Thyroid gland (tissue), 4 donors: ENCODE data around the gene SUSD3. TPM values are rescaled to one million over a fixed set of nuclear protein-coding genes. Genes with fewer than 3 reads are reported as not detected.

Experiments used
- DNase-seq, 2 donors: peaks; one replicate each; pipeline ENCODE4 v3.0.0-alpha.2; 2019
- H3K27ac ChIP-seq, 3 donors: fragments of 200-600 bp; sonication (generic); 1 replicate in 2 of 3; 2 replicates in 1 of 3; pipeline ENCODE4 v1.5.1; 2016 to 2019; ENCODE audit warnings: mild to moderate bottlenecking in 1 of 3, moderate library complexity in 1 of 3
- H3K27me3 ChIP-seq: fragments of 200-600 bp; sonication (generic); one replicate; pipeline ENCODE4 v1.5.1; 2019
- H3K36me3 ChIP-seq, 2 donors: fragments of 200-600 bp; sonication (generic); one replicate each; pipeline ENCODE4 v1.5.1; 2016 to 2019
- H3K4me1 ChIP-seq, 2 donors: fragments of 200-600 bp; sonication (generic); one replicate each; pipeline ENCODE4 v1.5.1; 2017 to 2019
- H3K4me3 ChIP-seq, 3 donors: fragments of 200-600 bp; sonication (generic); replicated peaks in 1 of 3; 1 replicate in 2 of 3; 2 replicates in 1 of 3; pipeline ENCODE4 v1.5.1; 2016; ENCODE audit warnings: mild to moderate bottlenecking in 1 of 3
- H3K9me3 ChIP-seq: fragments of 200-600 bp; sonication (generic); one replicate; pipeline ENCODE4 v1.5.1; 2017
- POLR2A ChIP-seq, 2 donors: fragments of 450-650 bp; IDR thresholded peaks; one replicate each; pipeline ENCODE4 v1.6.1; 2017; ENCODE audit warnings: antibody characterized with exemption in 2 of 2, mild to moderate bottlenecking in 2 of 2, moderate library complexity in 1 of 2
- WGBS, 2 donors: methylation state at CpG; one replicate each; pipeline ENCODE4 v1.1.5; 2017; 5-methylcytosine and 5-hydroxymethylcytosine counted together
- intact Hi-C: fragments of 100-400 bp; cut with DNase I; formaldehyde crosslinking; loops from one replicate; pipeline ENCODE4 v1.15.1; 2023
- total RNA-seq, 4 donors: library from RNA; depleted of rRNA; stranded (reverse); fragments of >200 nt; gene quantifications; one replicate each; pipeline ENCODE4 v1.2.3, GENCODE V29; 2016
- TF ChIP-seq, protein P1 (sequence below), 6 experiments: fragments of 200-600 bp in 3 of 6; fragments of 450-650 bp in 3 of 6; sonication (generic) in 3 of 6; IDR thresholded peaks; one replicate each; pipeline ENCODE4 v1.5.1; 2016 to 2019; ENCODE audit warnings: antibody characterized with exemption in 6 of 6, mild to moderate bottlenecking in 2 of 6, inconsistent platforms in 1 of 6, moderate library complexity in 1 of 6

Gene SUSD3
- total RNA-seq, 4 donors from 2014 or later, result 3.6 to 12.6 (median 5.5) TPM

DNA sequence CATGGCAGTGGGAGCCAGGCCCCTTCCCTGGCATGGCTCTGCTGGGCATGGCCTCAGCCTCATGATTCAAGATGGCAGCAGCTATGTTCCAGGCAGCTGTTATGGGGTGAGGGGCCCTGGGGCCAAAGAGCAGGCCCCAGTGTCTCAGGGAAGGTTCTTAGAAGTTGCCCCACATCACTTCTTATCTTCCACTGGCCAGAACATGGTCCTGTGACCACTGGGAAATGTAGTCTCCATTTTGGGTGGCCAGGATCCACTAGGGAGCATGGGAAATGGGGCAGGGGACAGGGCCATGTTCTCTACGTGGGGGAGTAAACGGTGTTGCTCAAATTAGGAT, 18.3 kb downstream of the SUSD3 start:
- no peaks in the 10 kb centered on the region for H3K9me3 ChIP-seq
- 93 to 100% methylated on average over 2 of the region's 2 CpGs for WGBS, 2 donors
- intact Hi-C loops, result no loop called here

DNA sequence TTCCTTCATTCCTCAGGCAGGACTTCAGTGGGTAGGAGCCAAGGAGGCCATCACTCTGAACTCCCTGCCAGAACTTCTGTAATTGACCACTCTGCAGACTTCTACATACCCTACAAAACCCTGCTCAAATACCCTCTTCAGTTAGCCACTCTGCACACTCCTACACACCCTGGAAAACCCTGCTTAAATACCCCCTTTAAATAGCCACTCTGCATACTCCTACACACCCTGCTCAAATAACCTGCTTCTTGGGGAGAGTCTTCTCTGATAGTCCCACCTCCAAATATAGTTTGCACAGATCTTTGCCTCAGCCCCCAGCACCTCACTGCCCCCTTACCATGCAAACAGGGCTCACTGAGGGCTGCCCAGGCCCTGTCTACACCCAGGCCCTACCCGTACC, 18.9 kb downstream of the SUSD3 start:
- no peaks in the 10 kb centered on the region for H3K27me3 ChIP-seq
- 100% methylated on average over 1 of the region's 1 CpG for WGBS, 2 donors
- no peak overlapping the region for H3K27ac ChIP-seq
- H3K4me3 ChIP-seq, result no peak overlapping the region
- intact Hi-C loops, result no loop called here
- H3K36me3 ChIP-seq, result no peaks in the 10 kb centered on the region
- H3K9me3 ChIP-seq, result no peaks in the 10 kb centered on the region
- no peak for TF ChIP-seq POLR2A (IDR thresholded peaks at IDR 0.05)
- TF ChIP-seq, protein P1, sequence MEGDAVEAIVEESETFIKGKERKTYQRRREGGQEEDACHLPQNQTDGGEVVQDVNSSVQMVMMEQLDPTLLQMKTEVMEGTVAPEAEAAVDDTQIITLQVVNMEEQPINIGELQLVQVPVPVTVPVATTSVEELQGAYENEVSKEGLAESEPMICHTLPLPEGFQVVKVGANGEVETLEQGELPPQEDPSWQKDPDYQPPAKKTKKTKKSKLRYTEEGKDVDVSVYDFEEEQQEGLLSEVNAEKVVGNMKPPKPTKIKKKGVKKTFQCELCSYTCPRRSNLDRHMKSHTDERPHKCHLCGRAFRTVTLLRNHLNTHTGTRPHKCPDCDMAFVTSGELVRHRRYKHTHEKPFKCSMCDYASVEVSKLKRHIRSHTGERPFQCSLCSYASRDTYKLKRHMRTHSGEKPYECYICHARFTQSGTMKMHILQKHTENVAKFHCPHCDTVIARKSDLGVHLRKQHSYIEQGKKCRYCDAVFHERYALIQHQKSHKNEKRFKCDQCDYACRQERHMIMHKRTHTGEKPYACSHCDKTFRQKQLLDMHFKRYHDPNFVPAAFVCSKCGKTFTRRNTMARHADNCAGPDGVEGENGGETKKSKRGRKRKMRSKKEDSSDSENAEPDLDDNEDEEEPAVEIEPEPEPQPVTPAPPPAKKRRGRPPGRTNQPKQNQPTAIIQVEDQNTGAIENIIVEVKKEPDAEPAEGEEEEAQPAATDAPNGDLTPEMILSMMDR (IDR thresholded peaks at IDR 0.05), result no peak
- H3K4me1 ChIP-seq, result no peaks in the 10 kb centered on the region
- DNase-seq, result no peak

More for the DNA sequence above, 18.3 kb downstream of the SUSD3 start:
- Histone ChIP-seq H3K27me3 (no peaks in the 10 kb centered on the region), H3K4me1 (no peaks in the 10 kb centered on the region), H3K36me3 (no peaks in the 10 kb centered on the region), H3K4me3 (no peak overlapping the region), H3K27ac (no peak overlapping the region)
- no peak for DNase-seq
- no peak for TF ChIP-seq POLR2A (IDR thresholded peaks at IDR 0.05)
- TF ChIP-seq, protein P1 (IDR thresholded peaks at IDR 0.05), result no peak

DNA sequence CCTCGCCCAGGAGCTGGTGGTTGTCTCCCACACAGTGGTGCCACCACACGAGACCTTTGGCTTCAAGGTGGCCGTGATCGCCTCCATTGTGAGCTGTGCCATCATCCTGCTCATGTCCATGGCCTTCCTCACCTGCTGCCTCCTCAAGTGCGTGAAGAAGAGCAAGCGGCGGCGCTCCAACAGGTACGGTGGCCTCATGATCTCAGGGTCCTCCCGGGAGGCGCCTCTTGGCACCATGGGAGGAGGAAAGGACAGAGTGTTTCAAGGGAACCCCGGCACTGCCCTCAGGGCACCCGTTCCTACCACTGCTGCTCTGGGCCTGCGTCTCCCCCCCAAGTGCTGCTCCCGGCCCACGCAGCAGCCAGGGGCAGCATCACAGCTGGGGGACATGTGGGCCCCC, 19.3 kb downstream of the SUSD3 start:
- intact Hi-C loops, result no loop called here
- Histone ChIP-seq H3K4me3 (no peak overlapping the region), H3K9me3 (no peaks in the 10 kb centered on the region), H3K27ac (no peak overlapping the region), H3K4me1 (no peaks in the 10 kb centered on the region), H3K27me3 (no peaks in the 10 kb centered on the region), H3K36me3 (no peaks in the 10 kb centered on the region)
- DNase-seq, result no peak
- 96% methylated on average over 16 of the region's 16 CpGs for WGBS, 2 donors
- no peak for TF ChIP-seq POLR2A (IDR thresholded peaks at IDR 0.05)
- TF ChIP-seq, protein P1 (IDR thresholded peaks at IDR 0.05), result no peak

DNA sequence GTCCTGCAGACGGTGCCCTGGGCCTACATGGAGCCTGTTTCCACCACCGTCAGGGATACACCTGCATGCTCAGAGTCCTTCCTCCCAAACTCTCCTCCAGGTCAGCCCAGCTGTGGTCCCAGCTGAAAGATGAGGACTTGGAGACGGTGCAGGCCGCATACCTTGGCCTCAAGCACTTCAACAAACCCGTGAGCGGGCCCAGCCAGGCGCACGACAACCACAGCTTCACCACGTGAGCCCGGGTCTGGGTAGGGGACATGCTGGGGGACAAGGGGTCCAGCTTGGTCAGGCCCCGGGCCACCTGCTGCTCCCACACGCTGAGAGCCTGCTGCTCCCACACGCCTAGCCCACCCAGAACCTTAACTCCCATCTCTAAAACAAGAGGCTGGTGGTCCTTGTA, 20.9 kb downstream of the SUSD3 start:
- Histone ChIP-seq H3K9me3 (no peaks in the 10 kb centered on the region), H3K27ac (no peak overlapping the region), H3K4me3 (no peak overlapping the region), H3K27me3 (no peaks in the 10 kb centered on the region), H3K4me1 (peaks cover 7 to 10% of the 10 kb centered on the region in 2 donors), H3K36me3 (no peaks in the 10 kb centered on the region)
- intact Hi-C loops, result no loop called here
- TF ChIP-seq, protein P1 (IDR thresholded peaks at IDR 0.05), result no peak
- no peak for TF ChIP-seq POLR2A (IDR thresholded peaks at IDR 0.05)
- 87 to 90% methylated on average over 12 to 13 of the region's 13 CpGs for WGBS, 2 donors
- DNase-seq, result no peak

DNA sequence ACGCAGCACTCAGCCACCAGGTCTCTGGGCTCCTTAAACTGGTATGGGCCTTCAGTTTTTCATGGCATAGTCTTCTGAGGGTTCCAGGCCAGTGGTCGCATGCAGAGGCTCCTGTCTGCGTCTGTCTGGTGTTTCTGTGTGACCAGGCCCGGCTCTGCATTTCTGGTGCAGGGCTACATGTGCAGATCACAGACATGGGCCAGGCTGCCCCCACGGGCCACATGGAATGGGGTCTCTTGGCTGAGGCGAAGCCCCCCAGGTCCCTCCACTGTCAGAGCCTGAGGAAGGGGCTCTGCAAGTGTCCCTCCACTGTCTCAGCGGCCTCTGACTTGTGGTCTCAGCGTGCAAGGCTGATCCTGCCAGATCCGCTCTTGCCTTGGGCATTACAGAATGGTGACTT, 21.9 kb downstream of the SUSD3 start:
- Histone ChIP-seq H3K36me3 (no peaks in the 10 kb centered on the region), H3K9me3 (no peaks in the 10 kb centered on the region), H3K27ac (no peak overlapping the region), H3K27me3 (no peaks in the 10 kb centered on the region), H3K4me1 (peaks cover 7 to 10% of the 10 kb centered on the region in 2 donors), H3K4me3 (no peak overlapping the region)
- TF ChIP-seq POLR2A (IDR thresholded peaks at IDR 0.05), result no peak
- TF ChIP-seq, protein P1 (IDR thresholded peaks at IDR 0.05), result no peak
- intact Hi-C loops, result no loop called here
- DNase-seq, result no peak
- WGBS, 2 donors, result 91 to 94% methylated on average over 9 of the region's 9 CpGs
